SK-N-SH (cell line): ENCODE measurements around the gene SLC66A1. TPM values are rescaled to one million over a fixed set of nuclear protein-coding genes. Genes with fewer than 3 reads are reported as not detected.

Source experiments
- CTCF ChIA-PET: fragments of 300-600, 350-600 bp; formaldehyde crosslinking; extraction: SDS; loops from one replicate; lab custom pipeline; 2021; lab: Yijun Ruan, JAX
- POLR2A ChIA-PET: fragments of 350-600 bp; sonication (Branson Sonifier 250); formaldehyde crosslinking; extraction: SDS; loops from one replicate; lab custom pipeline; 2020; ENCODE audit warnings: antibody characterized with exemption, inconsistent platforms; lab: Yijun Ruan, JAX
- DNase-seq: peaks from one replicate; pipeline ENCODE4 v3.0.0; 2012
- H2AFZ ChIP-seq: fragments of 200-600 bp; sonication (generic); 2 replicates; pipeline ENCODE4 v1.8.1; 2016; ENCODE audit warnings: antibody characterized with exemption, mild to moderate bottlenecking, low read depth
- H3F3A ChIP-seq: fragments of 200-600 bp; sonication (generic); replicated peaks from 2 replicates; pipeline ENCODE3; 2016; ENCODE audit warnings: antibody characterized with exemption, mild to moderate bottlenecking; ENCODE audit not compliant: insufficient read depth
- H3K27ac ChIP-seq, 2 experiments: fragments of 200-500 bp in 1 of 2; fragments of 200-600 bp in 1 of 2; sonication (Bioruptor generic) in 1 of 2; sonication (generic), shearing (Covaris generic) in 1 of 2; 2 replicates each; pipeline versions ENCODE4 v1.5.1 to v1.6.1; 2014 to 2016; ENCODE audit warnings: low read depth in 2 of 2, inconsistent platforms in 1 of 2, low read length in 1 of 2, mild to moderate bottlenecking in 1 of 2, mixed read lengths in 1 of 2
- H3K27me3 ChIP-seq: fragments of 200-600 bp; sonication (generic), shearing (Covaris generic); 2 replicates; pipeline ENCODE4 v1.6.1; 2016; ENCODE audit warnings: mixed run types; ENCODE audit not compliant: insufficient read depth
- H3K36me3 ChIP-seq, 2 experiments: fragments of 200-500 bp in 1 of 2; fragments of 200-600 bp in 1 of 2; sonication (Bioruptor generic) in 1 of 2; sonication (generic) in 1 of 2; replicated peaks in 1 of 2; 2 replicates each; pipeline versions ENCODE3 to v1.5.1; 2014 to 2016; ENCODE audit warnings: low read length in 1 of 2, mild to moderate bottlenecking in 1 of 2; ENCODE audit not compliant: insufficient read depth in 2 of 2, control insufficient read depth in 1 of 2
- H3K4me1 ChIP-seq, 2 experiments: fragments of 200-500 bp in 1 of 2; fragments of 200-600 bp in 1 of 2; sonication (Bioruptor generic) in 1 of 2; sonication (generic), shearing (Covaris generic) in 1 of 2; 2 replicates each; pipeline versions ENCODE4 v1.5.1 to v1.6.1; 2014 to 2016; ENCODE audit warnings: low read depth in 1 of 2, low read length in 1 of 2, mixed run types in 1 of 2; ENCODE audit not compliant: insufficient read depth in 2 of 2, control insufficient read depth in 1 of 2
- H3K4me2 ChIP-seq: fragments of 200-600 bp; sonication (generic), shearing (Covaris generic); 2 replicates; pipeline ENCODE4 v1.6.1; 2017; ENCODE audit warnings: mixed run types
- H3K4me3 ChIP-seq, 2 experiments: fragments of 200-500 bp in 1 of 2; fragments of 200-600 bp in 1 of 2; sonication (Bioruptor generic) in 1 of 2; sonication (generic), shearing (Covaris generic) in 1 of 2; 2 replicates each; pipeline versions ENCODE4 v1.5.1 to v1.8.1; 2014 to 2016; ENCODE audit warnings: low read depth in 2 of 2, inconsistent platforms in 1 of 2, low read length in 1 of 2, mild to moderate bottlenecking in 1 of 2, mixed read lengths in 1 of 2, moderate library complexity in 1 of 2
- H3K79me2 ChIP-seq: fragments of 200-600 bp; sonication (generic); 2 replicates; pipeline ENCODE4 v1.8.1; 2017; ENCODE audit warnings: mild to moderate bottlenecking; ENCODE audit not compliant: insufficient read depth
- H3K9ac ChIP-seq: fragments of 200-600 bp; sonication (generic); 2 replicates; pipeline ENCODE4 v1.6.1; 2017; ENCODE audit warnings: mixed run types
- H3K9me2 ChIP-seq: fragments of 200-600 bp; sonication (generic); 2 replicates; pipeline ENCODE4 v1.6.1; 2017; ENCODE audit warnings: mixed run types
- H3K9me3 ChIP-seq: fragments of 200-600 bp; sonication (generic); 2 replicates; pipeline ENCODE4 v1.6.1; 2017; ENCODE audit warnings: mixed run types, mild to moderate bottlenecking, moderate library complexity
- H4K20me1 ChIP-seq: fragments of 200-600 bp; sonication (generic); 2 replicates; pipeline ENCODE4 v1.6.1; 2017; ENCODE audit warnings: mild to moderate bottlenecking, mixed run types; ENCODE audit not compliant: insufficient read depth
- CHD2 ChIP-seq: fragments of 150-350 bp; IDR thresholded peaks from 2 replicates; pipeline ENCODE4 v1.6.1; 2018; ENCODE audit warnings: low read length; ENCODE audit not compliant: partially characterized antibody
- CTCF ChIP-seq: fragments of 200-600 bp; sonication (generic); IDR thresholded peaks from 2 replicates; pipeline ENCODE4 v1.6.1; 2017; ENCODE audit warnings: antibody characterized with exemption, mild to moderate bottlenecking, moderate library complexity
- ELF1 ChIP-seq: IDR thresholded peaks from 2 replicates; pipeline ENCODE4 v1.4.0; 2012
- EZH2phosphoT487 ChIP-seq: fragments of 200-600 bp; sonication (generic); IDR thresholded peaks from 2 replicates; pipeline ENCODE4 v1.6.1; 2017; ENCODE audit warnings: low read depth, mixed run types, mild to moderate bottlenecking, antibody characterized with exemption, moderate library complexity, borderline replicate concordance
- FOSL2 ChIP-seq: IDR thresholded peaks from 2 replicates; pipeline ENCODE4 v1.4.0; 2012; ENCODE audit warnings: low read depth, mild to moderate bottlenecking, moderate library complexity, borderline replicate concordance
- GABPA ChIP-seq: IDR thresholded peaks from 2 replicates; pipeline ENCODE4 v1.4.0; 2012; ENCODE audit warnings: low read depth, mild to moderate bottlenecking
- JUND ChIP-seq: IDR thresholded peaks from 2 replicates; pipeline ENCODE4 v1.4.0; 2012
- NFIC ChIP-seq: IDR thresholded peaks from 2 replicates; pipeline ENCODE4 v1.4.0; 2012; ENCODE audit warnings: borderline replicate concordance
- POLR2AphosphoS5 ChIP-seq: IDR thresholded peaks from 2 replicates; pipeline ENCODE4 v1.6.1; 2012; ENCODE audit warnings: low read depth, low read length
- RXRA ChIP-seq: IDR thresholded peaks from 2 replicates; pipeline ENCODE4 v1.4.0; 2012; ENCODE audit warnings: low read depth, mild to moderate bottlenecking, borderline replicate concordance
- TAF1 ChIP-seq: IDR thresholded peaks from 2 replicates; pipeline ENCODE4 v1.6.1; 2012; ENCODE audit warnings: low read depth, mild to moderate bottlenecking, low read length, moderate library complexity, borderline replicate concordance
- TCF12 ChIP-seq: IDR thresholded peaks from 2 replicates; pipeline ENCODE4 v1.4.0; 2012
- USF1 ChIP-seq: IDR thresholded peaks from 2 replicates; pipeline ENCODE4 v1.4.0; 2012; ENCODE audit warnings: low read depth, borderline replicate concordance
- USF2 ChIP-seq: fragments of 150-350 bp; IDR thresholded peaks from 2 replicates; pipeline ENCODE4 v1.6.1; 2017; ENCODE audit warnings: antibody characterized with exemption, low read length, low read depth, borderline replicate concordance
- WGBS: methylation state at CpG from one replicate; pipeline ENCODE4 v1.1.6; 2017; ENCODE audit warnings: low lambda C conversion rate; 5-methylcytosine and 5-hydroxymethylcytosine counted together
- polyA plus RNA-seq, 3 experiments: library from polyadenylated mRNA; depleted of rRNA; stranded (reverse); fragments of >200 nt; gene quantifications; 2 replicates each; pipeline ENCODE4 v1.2.3, GENCODE V29; 2012
- TF ChIP-seq, protein P1 (sequence below): IDR thresholded peaks from 2 replicates; pipeline ENCODE4 v1.4.0; 2012; ENCODE audit warnings: low read depth, borderline replicate concordance
- TF ChIP-seq, protein P2 (sequence below): IDR thresholded peaks from 2 replicates; pipeline ENCODE4 v1.6.1; 2012; ENCODE audit warnings: mild to moderate bottlenecking, low read depth, low read length, moderate library complexity

The SLC66A1 gene
- polyA plus RNA-seq, 1 of the 3 experiments (the other 2 are of a cell fraction): 16.9 TPM

DNA sequence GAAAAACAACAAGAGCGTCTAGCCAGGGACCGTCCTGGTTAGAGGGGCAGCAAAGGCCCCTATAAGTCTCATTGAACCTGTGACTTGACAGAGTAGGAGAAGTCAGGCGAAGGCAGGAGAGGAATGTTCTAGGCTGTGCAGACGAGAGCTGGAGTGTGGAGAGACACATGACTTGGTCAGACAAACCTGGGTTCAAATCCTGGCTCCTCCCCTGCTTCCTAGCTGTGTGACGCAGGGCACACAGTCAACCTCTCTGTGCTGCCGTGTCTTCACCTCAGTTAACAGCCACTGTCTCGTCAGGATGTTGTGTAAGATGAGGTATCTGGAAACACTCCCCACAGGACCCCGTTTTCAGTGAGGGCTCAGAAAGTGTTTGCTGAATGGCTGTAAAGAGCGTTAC lies 15.6 kb downstream of the SLC66A1 start (continued):
- TF ChIP-seq, protein P1, sequence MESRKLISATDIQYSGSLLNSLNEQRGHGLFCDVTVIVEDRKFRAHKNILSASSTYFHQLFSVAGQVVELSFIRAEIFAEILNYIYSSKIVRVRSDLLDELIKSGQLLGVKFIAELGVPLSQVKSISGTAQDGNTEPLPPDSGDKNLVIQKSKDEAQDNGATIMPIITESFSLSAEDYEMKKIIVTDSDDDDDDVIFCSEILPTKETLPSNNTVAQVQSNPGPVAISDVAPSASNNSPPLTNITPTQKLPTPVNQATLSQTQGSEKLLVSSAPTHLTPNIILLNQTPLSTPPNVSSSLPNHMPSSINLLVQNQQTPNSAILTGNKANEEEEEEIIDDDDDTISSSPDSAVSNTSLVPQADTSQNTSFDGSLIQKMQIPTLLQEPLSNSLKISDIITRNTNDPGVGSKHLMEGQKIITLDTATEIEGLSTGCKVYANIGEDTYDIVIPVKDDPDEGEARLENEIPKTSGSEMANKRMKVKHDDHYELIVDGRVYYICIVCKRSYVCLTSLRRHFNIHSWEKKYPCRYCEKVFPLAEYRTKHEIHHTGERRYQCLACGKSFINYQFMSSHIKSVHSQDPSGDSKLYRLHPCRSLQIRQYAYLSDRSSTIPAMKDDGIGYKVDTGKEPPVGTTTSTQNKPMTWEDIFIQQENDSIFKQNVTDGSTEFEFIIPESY: no peak
- TF ChIP-seq ELF1 (no peak), POLR2AphosphoS5 (no peak), USF1 (no peak), TCF12 (no peak), NFIC (no peak), FOSL2 (no peak)

- POLR2A ChIA-PET: interaction anchor here (1.6 kb wide), 1 partner anchor 16 kb away, joined by 4 read pairs; the partner anchor contains the start of genes AKR7A2 and SLC66A1
- Histone ChIP-seq H3K4me1 (peaks cover 0 to 4% of the 10 kb centered on the region in 2 experiments; a peak in 1 of 4 replicates), H3K9me3 (no peaks in the 10 kb centered on the region), H3K27me3 (no peaks in the 10 kb centered on the region), H3F3A (no peaks in the 10 kb centered on the region), H3K9me2 (no peaks in the 10 kb centered on the region), H3K4me2 (no peak overlapping the region), H3K27ac (no peak overlapping the region), H3K79me2 (no peaks in the 10 kb centered on the region), H3K36me3 (peaks cover 0 to 10% of the 10 kb centered on the region in 2 experiments), H2AFZ (no peak overlapping the region), H3K4me3 (no peak overlapping the region), H4K20me1 (no peaks in the 10 kb centered on the region), H3K9ac (no peak overlapping the region)
- DNase-seq: no peak
- CTCF ChIA-PET: interaction anchor here (1.2 to 2.0 kb wide), 2 partner anchors 12 to 16 kb away, joined by 3 to 7 read pairs; no protein-coding TSS in a partner anchor
- WGBS: 83% methylated on average over 3 of the region's 18 CpGs
- TF ChIP-seq TCF12 (no peak), CTCF (no peak), CHD2 (no peak), FOSL2 (no peak), GABPA (no peak), JUND (no peak), USF2 (no peak), EZH2phosphoT487 (no peak), RXRA (no peak), TAF1 (no peak)
- TF ChIP-seq, protein P2, sequence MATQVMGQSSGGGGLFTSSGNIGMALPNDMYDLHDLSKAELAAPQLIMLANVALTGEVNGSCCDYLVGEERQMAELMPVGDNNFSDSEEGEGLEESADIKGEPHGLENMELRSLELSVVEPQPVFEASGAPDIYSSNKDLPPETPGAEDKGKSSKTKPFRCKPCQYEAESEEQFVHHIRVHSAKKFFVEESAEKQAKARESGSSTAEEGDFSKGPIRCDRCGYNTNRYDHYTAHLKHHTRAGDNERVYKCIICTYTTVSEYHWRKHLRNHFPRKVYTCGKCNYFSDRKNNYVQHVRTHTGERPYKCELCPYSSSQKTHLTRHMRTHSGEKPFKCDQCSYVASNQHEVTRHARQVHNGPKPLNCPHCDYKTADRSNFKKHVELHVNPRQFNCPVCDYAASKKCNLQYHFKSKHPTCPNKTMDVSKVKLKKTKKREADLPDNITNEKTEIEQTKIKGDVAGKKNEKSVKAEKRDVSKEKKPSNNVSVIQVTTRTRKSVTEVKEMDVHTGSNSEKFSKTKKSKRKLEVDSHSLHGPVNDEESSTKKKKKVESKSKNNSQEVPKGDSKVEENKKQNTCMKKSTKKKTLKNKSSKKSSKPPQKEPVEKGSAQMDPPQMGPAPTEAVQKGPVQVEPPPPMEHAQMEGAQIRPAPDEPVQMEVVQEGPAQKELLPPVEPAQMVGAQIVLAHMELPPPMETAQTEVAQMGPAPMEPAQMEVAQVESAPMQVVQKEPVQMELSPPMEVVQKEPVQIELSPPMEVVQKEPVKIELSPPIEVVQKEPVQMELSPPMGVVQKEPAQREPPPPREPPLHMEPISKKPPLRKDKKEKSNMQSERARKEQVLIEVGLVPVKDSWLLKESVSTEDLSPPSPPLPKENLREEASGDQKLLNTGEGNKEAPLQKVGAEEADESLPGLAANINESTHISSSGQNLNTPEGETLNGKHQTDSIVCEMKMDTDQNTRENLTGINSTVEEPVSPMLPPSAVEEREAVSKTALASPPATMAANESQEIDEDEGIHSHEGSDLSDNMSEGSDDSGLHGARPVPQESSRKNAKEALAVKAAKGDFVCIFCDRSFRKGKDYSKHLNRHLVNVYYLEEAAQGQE: no peak
These were observed 16.4 kb downstream of the SLC66A1 start for GRCh38 chr1:19328486-19328885.
